GM19324 (cell line): ENCODE data around the gene WDR27.
"Not testable (repeated sequence)": the region's sequence is repeated elsewhere in the genome, so short reads cannot be mapped to it uniquely, and the experiment has no call there.

Experiments
- ATAC-seq: cut with Tn5 transposase; IDR thresholded peaks from one replicate; pipeline ENCODE4 v1.9.1; 2021; ENCODE audit warnings: mild to moderate bottlenecking, moderate library complexity; ENCODE audit not compliant: unreplicated experiment, low FRiP score

Gene WDR27

GRCh38 chr6:169665289-169665688 lies 36.5 kb downstream of the WDR27 start:
- no peak for ATAC-seq

DNA sequence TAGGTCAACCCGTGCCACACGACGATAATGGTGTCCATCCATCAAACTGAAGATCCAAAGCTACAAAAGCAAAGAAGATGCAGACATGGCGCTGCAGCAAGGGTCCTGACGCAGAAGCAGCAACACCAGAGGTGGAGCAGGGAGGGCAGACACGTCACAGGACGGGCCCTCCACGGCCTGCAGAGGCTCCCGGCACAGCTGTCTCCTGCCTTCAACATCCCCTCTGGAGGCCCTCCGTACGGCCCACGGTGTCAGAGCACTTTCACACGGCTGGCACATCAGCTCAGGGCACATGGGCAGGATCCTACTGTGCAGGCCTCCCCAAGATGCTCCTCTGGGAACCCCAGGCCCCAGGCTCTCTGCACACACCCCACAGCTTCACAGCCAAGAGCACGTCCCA lies 37.6 kb downstream of the WDR27 start:
- ATAC-seq, result no peak

- ATAC-seq, result no peak
Observed at GRCh38 chr6:169663468-169663867, 38.4 kb downstream of the WDR27 start.

- ATAC-seq, result no peak
Observed at GRCh38 chr6:169661391-169661756, 40.5 kb downstream of the WDR27 start.

DNA sequence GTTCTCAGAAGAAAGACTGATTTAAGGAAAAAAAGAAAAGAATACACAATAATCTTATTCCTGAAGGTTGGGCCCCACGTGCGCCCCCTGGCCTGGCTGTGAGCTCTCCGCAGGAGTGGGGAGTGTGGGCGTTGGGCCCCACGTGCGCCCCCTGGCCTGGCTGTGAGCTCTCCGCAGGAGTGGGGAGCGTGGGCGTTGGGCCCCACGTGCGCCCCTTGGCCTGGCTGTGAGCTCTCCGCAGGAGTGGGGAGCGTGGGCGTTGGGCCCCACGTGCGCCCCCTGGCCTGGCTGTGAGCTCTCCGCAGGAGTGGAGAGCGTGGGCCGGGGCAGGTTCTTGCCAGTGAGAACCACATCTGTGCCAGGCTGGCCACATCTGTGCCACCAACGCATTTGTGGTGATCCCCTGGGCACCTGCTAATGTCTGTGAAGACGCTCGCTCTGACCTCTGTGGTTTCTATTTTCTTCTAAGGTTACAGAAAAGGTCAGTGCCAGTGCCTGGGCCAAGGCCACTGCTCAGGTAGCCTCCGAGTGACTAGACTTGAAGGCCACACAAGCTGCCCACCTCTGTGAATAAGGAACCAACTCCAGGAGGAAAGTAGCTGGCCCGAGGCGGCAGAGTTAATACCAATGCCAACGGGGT lies 41.0 kb downstream of the WDR27 start:
- ATAC-seq, result no peak

DNA sequence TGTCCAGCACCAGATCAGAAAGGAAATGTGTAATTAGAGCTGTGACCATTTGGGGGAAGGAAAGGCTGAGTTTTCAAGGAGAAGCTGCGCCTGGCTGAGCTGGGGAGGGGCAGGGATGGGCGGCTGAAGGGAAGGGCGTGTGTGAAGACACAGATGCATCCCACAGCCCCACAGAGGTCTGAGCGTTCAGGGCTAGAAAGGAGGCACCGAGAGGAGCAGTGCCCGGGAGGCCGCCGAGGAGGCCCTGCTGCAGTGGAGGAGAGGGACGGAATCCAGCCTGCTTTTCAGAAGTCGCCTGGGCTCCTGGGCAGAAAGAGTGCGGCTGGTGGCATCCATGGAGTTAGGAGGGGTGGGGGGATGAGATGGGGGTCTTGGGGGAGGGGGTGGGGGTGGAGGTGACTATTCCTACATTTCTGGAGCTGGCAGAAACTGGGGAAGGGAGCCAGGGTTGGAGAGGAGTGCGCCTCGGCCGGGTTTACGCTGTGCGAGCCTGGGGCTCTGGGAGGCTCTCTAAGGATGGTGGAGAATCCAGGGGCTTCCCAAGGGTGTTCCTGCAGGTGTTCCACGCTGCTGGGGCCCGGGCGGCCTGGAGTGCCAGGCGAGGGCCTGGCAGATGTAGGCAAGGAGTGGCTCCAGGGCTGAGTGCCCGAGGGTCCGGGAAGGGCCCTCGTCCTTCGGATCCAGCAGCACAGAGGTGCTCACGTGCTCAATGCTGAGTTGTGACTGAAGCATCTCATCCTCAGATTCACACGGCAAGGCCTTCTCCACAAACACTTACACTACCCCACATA lies 41.8 kb downstream of the WDR27 start:
- ATAC-seq, result no peak

GRCh38 chr6:169657284-169657610 lies 44.6 kb downstream of the WDR27 start:
- ATAC-seq, result no peak

GRCh38 chr6:169656546-169657283 lies 45.1 kb downstream of the WDR27 start:
- ATAC-seq, result no peak

GRCh38 chr6:169654598-169655391 lies 47.0 kb downstream of the WDR27 start:
- ATAC-seq, result peak; percentile 85

GRCh38 chr6:169653691-169654090 lies 48.1 kb downstream of the WDR27 start:
- no peak for ATAC-seq

DNA sequence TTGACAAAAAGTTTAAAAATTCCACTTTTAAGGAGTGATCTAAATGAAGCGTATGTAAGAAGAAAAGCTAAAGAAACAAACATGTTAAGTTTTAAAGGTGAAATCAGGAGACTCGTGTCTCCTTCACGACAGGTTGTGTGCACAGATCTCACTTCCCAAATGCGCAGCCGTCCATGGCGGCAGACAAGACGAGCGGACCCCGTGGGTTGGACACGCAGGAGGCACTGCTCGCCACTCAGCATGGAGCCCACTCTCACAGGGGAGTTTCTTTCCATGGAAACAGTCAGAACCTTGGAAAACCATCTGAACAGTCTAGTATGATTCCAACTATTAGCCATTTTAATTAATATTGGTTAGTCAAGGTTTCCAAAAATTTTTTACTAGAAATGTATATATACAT lies 48.9 kb downstream of the WDR27 start:
- ATAC-seq, result no peak

- ATAC-seq, result no peak
Observed at GRCh38 chr6:169651498-169651897, 50.3 kb downstream of the WDR27 start.

- no peak for ATAC-seq
Observed at GRCh38 chr6:169650959-169651292, 50.9 kb downstream of the WDR27 start.

GRCh38 chr6:169650241-169650958 lies 51.4 kb downstream of the WDR27 start:
- ATAC-seq, result no peak

DNA sequence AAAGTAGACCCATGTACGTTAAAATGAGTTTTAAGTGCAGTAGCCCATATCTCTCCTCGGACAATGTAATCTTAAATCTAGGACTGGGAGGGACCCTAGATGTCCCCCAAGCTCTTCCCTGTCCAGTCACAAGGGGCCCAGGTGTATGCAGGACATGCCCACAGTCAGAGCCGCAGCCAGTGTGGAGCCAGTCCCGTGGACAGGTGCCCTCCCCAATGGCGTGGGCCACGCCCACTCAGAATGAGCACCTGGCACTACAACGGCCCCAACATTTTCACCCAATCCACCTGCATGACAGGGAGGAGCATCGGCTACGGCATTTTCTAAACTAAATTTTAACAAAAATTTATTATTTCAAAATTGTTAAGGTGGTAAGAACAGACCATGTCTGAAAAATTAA lies 53.2 kb downstream of the WDR27 start:
- no peak for ATAC-seq

GRCh38 chr6:169648092-169648491 lies 53.7 kb downstream of the WDR27 start:
- no peak for ATAC-seq

DNA sequence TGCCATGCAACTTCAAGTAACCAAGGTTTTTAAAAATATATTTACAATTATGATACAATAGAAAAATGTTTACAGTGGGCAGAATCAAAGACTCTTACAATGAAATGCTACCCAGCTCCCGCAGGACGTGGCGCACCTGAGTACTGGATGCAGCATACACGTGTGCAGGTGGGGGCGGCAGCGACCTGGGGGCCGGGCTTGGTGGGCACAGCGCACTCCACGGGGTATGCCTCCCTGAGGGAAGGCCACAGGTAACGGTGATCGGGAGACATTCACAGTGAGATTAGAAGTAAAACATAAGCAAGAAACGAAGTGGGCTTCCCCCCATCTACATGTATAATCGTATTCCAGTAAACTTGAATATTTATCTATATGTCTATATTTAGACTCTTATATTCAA lies 54.2 kb downstream of the WDR27 start:
- no peak for ATAC-seq

DNA sequence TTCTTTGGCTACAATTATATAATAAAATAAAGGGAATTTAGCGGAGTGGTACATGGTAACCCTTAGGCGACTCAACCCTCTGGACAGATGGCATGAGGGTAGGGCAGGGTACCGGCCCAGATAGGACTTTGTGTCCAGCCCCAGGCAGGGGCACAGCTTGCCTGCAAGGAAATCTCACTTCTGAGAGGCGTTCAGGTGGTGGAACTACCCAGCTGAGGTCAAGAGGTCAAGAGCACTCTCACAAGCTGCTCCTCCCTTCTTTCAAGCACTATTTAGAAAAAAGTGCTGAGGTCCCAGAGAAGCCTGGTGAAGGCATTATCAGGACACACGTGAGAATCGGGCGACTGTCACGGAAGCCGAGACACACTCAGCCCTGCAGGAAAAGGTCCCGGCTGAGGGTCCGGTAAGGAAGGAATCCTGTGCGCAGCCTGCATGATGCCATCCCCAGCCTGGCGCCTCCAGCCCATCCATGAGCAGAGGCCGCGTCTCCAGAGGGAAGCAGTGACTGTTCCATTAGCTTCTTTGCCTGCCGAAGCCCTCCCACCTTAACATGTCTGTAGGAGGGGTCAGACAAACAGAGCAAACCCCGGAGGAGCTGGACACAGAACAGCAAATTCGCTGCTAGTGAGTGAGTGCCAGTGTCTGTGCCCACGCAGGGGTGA lies 54.8 kb downstream of the WDR27 start:
- ATAC-seq, result no peak

GRCh38 chr6:169645459-169645858 lies 56.4 kb downstream of the WDR27 start:
- ATAC-seq, result not testable (repeated sequence)

DNA sequence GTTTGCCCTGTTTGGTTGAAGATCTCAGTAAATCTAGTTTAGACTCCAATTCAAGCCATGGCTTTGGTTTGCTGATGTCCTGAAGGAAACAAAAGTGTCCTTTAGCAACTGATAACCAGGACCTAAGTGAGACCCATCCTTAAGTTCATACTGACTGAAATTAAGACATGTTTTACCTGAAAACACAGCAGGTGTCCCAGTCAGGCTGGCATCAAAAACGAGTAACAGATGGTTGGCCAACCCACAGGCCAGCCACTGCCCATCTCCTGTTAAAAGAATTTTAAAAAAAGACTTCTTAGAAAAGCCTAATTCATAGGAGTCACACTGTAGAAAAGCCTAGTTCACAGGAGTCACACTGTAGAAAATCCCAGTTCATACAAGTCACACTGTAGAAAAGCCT lies 58.3 kb downstream of the WDR27 start:
- no peak for ATAC-seq
